ENCODE measurements around the gene FGD6. TPM values are rescaled to one million over a fixed set of nuclear protein-coding genes. Genes with fewer than 3 reads are reported as not detected.

Gene FGD6
- total RNA-seq, 1 donor = 12.5 TPM

GRCh38 chr12:95231190-95231589 is 13.9 kb upstream of the FGD6 start:
- TF ChIP-seq CTCF (IDR thresholded peaks at IDR 0.05; ENCODE audit: insufficient read depth, low read length) = no peak
- DNase-seq (ENCODE audit: low read depth) = peak; percentile 70
- no peak overlapping the region for H3K4me3 ChIP-seq (ENCODE audit: low read depth, low read length)

GRCh38 chr12:95230313-95230712 is 13.0 kb upstream of the FGD6 start:
- TF ChIP-seq CTCF (IDR thresholded peaks at IDR 0.05; ENCODE audit: insufficient read depth, low read length) = no peak
- no peak overlapping the region for H3K4me3 ChIP-seq (ENCODE audit: low read depth, low read length)
- no peak for DNase-seq (ENCODE audit: low read depth)

- H3K4me3 ChIP-seq (ENCODE audit: low read depth, low read length) = no peak overlapping the region
- TF ChIP-seq CTCF (IDR thresholded peaks at IDR 0.05; ENCODE audit: insufficient read depth, low read length) = no peak
- no peak for DNase-seq (ENCODE audit: low read depth)
These were observed 12.4 kb upstream of the FGD6 start for GRCh38 chr12:95229636-95230035.

- no peak for DNase-seq (ENCODE audit: low read depth)
- no peak for TF ChIP-seq CTCF (IDR thresholded peaks at IDR 0.05; ENCODE audit: insufficient read depth, low read length)
- no peak overlapping the region for H3K4me3 ChIP-seq (ENCODE audit: low read depth, low read length)
These were observed 11.3 kb upstream of the FGD6 start for GRCh38 chr12:95228617-95229016.

- no peak overlapping the region for H3K4me3 ChIP-seq (ENCODE audit: low read depth, low read length)
- no peak for TF ChIP-seq CTCF (IDR thresholded peaks at IDR 0.05; ENCODE audit: insufficient read depth, low read length)
- DNase-seq (ENCODE audit: low read depth) = no peak
These were observed 10.6 kb upstream of the FGD6 start for GRCh38 chr12:95227818-95228356.

GRCh38 chr12:95225645-95226212 is 8.5 kb upstream of the FGD6 start:
- TF ChIP-seq CTCF (IDR thresholded peaks at IDR 0.05; ENCODE audit: insufficient read depth, low read length) = no peak
- H3K4me3 ChIP-seq (ENCODE audit: low read depth, low read length) = no peak overlapping the region

More at GRCh38 chr12:95225645-95226212, 8.5 kb upstream of the FGD6 start:
- no peak for DNase-seq (ENCODE audit: low read depth)

Measured in fibroblast of the aortic adventitia (primary cell).